ENCODE results near the gene RLN3.
"Not testable (repeated sequence)": the region's sequence is repeated elsewhere in the genome, so short reads cannot be mapped to it uniquely, and the experiment has no call there.

Gene RLN3

DNA sequence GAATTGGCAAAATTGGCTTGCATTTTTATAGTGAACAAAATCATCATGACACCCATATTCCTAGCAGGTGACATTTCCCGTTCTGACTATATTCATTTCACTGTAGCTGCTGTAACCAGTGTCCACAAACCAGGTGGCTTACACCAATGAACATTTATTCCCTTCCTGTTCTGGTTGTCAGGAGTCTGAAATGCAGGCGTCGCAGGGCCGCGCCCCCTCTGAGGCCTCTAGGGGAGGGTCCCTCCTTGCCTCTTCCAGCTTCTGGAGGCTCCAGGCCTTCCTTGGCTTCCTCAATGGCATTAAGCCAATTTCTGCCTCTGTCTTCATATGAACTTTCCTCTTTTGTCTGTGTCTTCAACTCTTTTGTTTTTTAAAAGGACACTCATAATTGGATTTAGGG, 6.5 kb upstream of the RLN3 start:
- no peaks in the 10 kb centered on the region for H3K27me3 ChIP-seq (replicated peaks; ENCODE audit: control insufficient read depth, insufficient read depth, low read length)
- DNase-seq (ENCODE audit: extremely low read depth, insufficient read length) = no peak
- H3K4me3 ChIP-seq (replicated peaks; ENCODE audit: low read depth, low read length) = no peak overlapping the region
- no peaks in the 10 kb centered on the region for H3K36me3 ChIP-seq (ENCODE audit: control insufficient read depth, insufficient read depth, low read length)
- TF ChIP-seq, protein P1, sequence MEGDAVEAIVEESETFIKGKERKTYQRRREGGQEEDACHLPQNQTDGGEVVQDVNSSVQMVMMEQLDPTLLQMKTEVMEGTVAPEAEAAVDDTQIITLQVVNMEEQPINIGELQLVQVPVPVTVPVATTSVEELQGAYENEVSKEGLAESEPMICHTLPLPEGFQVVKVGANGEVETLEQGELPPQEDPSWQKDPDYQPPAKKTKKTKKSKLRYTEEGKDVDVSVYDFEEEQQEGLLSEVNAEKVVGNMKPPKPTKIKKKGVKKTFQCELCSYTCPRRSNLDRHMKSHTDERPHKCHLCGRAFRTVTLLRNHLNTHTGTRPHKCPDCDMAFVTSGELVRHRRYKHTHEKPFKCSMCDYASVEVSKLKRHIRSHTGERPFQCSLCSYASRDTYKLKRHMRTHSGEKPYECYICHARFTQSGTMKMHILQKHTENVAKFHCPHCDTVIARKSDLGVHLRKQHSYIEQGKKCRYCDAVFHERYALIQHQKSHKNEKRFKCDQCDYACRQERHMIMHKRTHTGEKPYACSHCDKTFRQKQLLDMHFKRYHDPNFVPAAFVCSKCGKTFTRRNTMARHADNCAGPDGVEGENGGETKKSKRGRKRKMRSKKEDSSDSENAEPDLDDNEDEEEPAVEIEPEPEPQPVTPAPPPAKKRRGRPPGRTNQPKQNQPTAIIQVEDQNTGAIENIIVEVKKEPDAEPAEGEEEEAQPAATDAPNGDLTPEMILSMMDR (IDR thresholded peaks at IDR 0.05; ENCODE audit: insufficient read depth, low read length, poor library complexity, severe bottlenecking) = no peak

GRCh38 chr19:14022469-14022868, 5.5 kb upstream of the RLN3 start:
- H3K36me3 ChIP-seq (ENCODE audit: control insufficient read depth, insufficient read depth, low read length) = no peaks in the 10 kb centered on the region
- H3K4me3 ChIP-seq (replicated peaks; ENCODE audit: low read depth, low read length) = no peak overlapping the region
- no peaks in the 10 kb centered on the region for H3K27me3 ChIP-seq (replicated peaks; ENCODE audit: control insufficient read depth, insufficient read depth, low read length)
- DNase-seq (ENCODE audit: extremely low read depth, insufficient read length) = no peak
- TF ChIP-seq, protein P1 (IDR thresholded peaks at IDR 0.05; ENCODE audit: insufficient read depth, low read length, poor library complexity, severe bottlenecking) = no peak

DNA sequence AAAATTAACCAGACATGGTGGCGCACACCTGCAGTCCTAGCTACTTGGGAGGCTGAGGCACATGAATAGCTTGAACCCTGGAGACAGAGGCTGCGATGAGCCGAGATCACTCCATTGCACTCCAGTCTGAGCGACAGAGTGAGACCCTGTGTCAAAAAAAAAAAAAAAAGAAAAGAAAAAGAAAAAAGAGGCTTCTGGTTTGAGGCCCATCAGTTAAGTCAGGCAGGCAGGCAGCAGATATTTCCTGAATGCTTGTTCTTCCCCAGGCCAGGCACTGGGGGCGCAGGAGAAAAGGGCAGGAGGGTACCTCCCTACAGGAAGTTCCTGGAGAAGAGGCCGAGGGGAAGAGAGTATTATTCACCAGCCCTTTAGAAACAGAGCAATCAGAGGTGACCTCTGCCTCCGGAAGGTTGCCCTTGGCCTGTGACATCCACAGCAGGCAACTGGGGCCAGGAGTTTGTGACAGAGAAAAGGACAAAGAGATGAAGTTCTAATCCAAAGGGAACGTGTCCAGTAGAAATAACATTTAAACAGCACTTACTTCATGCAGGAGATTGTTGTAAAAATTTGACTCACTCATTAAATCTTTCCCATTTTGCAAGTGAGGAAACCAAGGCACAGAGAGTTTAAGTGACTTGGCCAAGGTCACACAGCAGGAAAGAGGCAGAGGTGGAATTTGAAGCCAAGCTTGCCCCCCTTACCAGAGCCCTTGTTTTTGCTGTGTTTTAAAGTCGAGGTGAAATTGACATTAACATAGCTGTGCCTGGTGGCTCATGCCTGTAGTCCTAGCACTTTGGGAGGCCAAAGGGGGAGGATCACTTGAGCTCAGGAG, 4.3 kb upstream of the RLN3 start:
- TF ChIP-seq, protein P1 (IDR thresholded peaks at IDR 0.05; ENCODE audit: insufficient read depth, low read length, poor library complexity, severe bottlenecking) = peak; percentile 51
- no peak for DNase-seq (ENCODE audit: extremely low read depth, insufficient read length)

DNA sequence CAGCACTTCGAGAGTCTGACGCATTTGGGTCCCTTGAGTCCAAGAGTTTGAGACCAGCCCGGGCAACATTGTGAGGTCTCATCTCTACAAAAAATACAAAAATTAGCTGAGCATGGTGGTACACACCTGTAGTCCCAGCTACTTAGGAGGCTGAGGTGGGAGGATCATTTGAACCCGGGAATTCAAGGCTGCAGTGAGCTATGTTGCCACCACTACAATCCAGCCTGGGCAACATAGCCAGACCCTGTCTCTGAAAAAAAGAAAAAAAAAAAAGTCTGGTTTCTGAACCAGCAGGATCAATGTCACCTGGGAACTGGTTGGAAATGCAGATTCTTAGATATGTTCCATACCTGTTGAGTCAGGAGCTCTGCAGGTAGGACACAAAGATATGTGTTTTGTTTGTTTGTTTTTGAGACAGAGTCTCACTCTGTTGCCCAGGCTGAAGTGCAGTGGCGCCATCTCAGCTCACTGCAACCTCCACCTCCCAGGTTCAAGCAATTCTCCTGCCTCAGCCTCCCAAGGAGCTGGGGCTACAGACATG, 1.2 kb upstream of the RLN3 start:
- H3K4me3 ChIP-seq (replicated peaks; ENCODE audit: low read depth, low read length); H3K27me3 ChIP-seq (replicated peaks; ENCODE audit: control insufficient read depth, insufficient read depth, low read length); H3K36me3 ChIP-seq (ENCODE audit: control insufficient read depth, insufficient read depth, low read length); DNase-seq (ENCODE audit: extremely low read depth, insufficient read length): not testable (repeated sequence)

More for the DNA sequence above, 4.3 kb upstream of the RLN3 start:
- Histone ChIP-seq H3K36me3 (ENCODE audit: control insufficient read depth, insufficient read depth, low read length) (no peaks in the 10 kb centered on the region), H3K4me3 (replicated peaks; ENCODE audit: low read depth, low read length) (no peak overlapping the region), H3K27me3 (replicated peaks; ENCODE audit: control insufficient read depth, insufficient read depth, low read length) (no peaks in the 10 kb centered on the region)

DNA sequence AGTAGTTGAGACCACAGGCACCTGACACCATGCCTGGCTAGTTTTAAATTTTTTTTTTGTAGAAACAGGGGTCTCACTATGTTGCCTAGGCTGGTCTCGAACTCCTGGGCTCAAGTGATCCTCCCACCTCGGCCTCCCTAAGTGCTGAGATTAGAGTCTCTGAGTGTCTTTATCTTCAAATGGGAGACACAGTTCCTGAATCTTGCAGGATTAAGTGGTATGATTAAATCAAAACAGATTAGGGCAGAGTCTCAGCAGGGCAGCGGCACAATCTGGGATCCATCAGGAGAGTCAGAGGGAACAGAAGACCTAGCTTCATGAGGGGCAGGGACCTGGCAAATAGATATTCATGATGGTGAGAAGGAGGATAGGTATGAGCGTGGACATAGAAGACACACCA, 953 bp downstream of the RLN3 start:
- H3K27me3 ChIP-seq (replicated peaks; ENCODE audit: control insufficient read depth, insufficient read depth, low read length) = no peaks in the 10 kb centered on the region
- DNase-seq (ENCODE audit: extremely low read depth, insufficient read length) = no peak
- no peaks in the 10 kb centered on the region for H3K36me3 ChIP-seq (ENCODE audit: control insufficient read depth, insufficient read depth, low read length)
- TF ChIP-seq, protein P1 (IDR thresholded peaks at IDR 0.05; ENCODE audit: insufficient read depth, low read length, poor library complexity, severe bottlenecking) = no peak
- H3K4me3 ChIP-seq (replicated peaks; ENCODE audit: low read depth, low read length) = no peak overlapping the region

- H3K36me3 ChIP-seq (ENCODE audit: control insufficient read depth, insufficient read depth, low read length) = no peaks in the 10 kb centered on the region; the same call in 1 of the 2 replicates
- no peaks in the 10 kb centered on the region for H3K27me3 ChIP-seq (replicated peaks; ENCODE audit: control insufficient read depth, insufficient read depth, low read length)
- TF ChIP-seq, protein P1 (IDR thresholded peaks at IDR 0.05; ENCODE audit: insufficient read depth, low read length, poor library complexity, severe bottlenecking) = no peak
- peak overlapping the region; percentile 83 for H3K4me3 ChIP-seq (replicated peaks; ENCODE audit: low read depth, low read length)
- no peak for DNase-seq (ENCODE audit: extremely low read depth, insufficient read length)
These were observed 3.2 kb downstream of the RLN3 start for GRCh38 chr19:14030997-14031718.

Data from GM06990 (cell line).